ENCODE results near the gene STPG2. TPM values are rescaled to one million over a fixed set of nuclear protein-coding genes. Genes with fewer than 3 reads are reported as not detected.

The STPG2 gene
- total and polyA plus RNA-seq, 10 donors = 0.03 to 2.0 (median 0.67) TPM; not detected in 1

GRCh38 chr4:97605932-97606331, 537.3 kb downstream of the STPG2 start:
- no peaks in the 10 kb centered on the region for H3K36me3 ChIP-seq
- H3K9me3 ChIP-seq = peaks cover 0 to under 1% (median 0%) of the 10 kb centered on the region in 8 donors
- no peak for TF ChIP-seq CTCF (IDR thresholded peaks at IDR 0.05 in 8 of 11, conservative IDR thresholded peaks at IDR 0.05 in 3 of 11)
- no peak for DNase-seq
- no peak overlapping the region for H3K4me3 ChIP-seq
- H3K4me1 ChIP-seq = no peaks in the 10 kb centered on the region
- no peaks in the 10 kb centered on the region for H3K27me3 ChIP-seq (replicated peaks in 1 of 7)
- intact Hi-C loops (cut with DNase I; ENCODE audit: low total_unique reads) = no loop called here
- no peak overlapping the region for H3K27ac ChIP-seq
- WGBS, 5 donors = 1 to 6% (median 3%) methylated on average over 2 of the region's 2 CpGs

GRCh38 chr4:97593248-97593647, 550.0 kb downstream of the STPG2 start:
- no peak for TF ChIP-seq CTCF (IDR thresholded peaks at IDR 0.05 in 8 of 11, conservative IDR thresholded peaks at IDR 0.05 in 3 of 11)
- no peak for TF ChIP-seq POLR2A (IDR thresholded peaks at IDR 0.05)
- no peak for TF ChIP-seq POLR2AphosphoS5 (IDR thresholded peaks at IDR 0.05)
- 87 to 96% (median 94%) methylated on average over 9 of the region's 9 CpGs for WGBS, 5 donors
- no peaks in the 10 kb centered on the region for H3K36me3 ChIP-seq
- intact Hi-C loops (cut with DNase I; ENCODE audit: low total_unique reads) = no loop called here
- no peak overlapping the region for H3K4me3 ChIP-seq
- no peak overlapping the region for H3K27ac ChIP-seq
- H3K9me3 ChIP-seq = peaks cover 0 to 44% (median 22%) of the 10 kb centered on the region in 8 donors
- H3K4me1 ChIP-seq = no peaks in the 10 kb centered on the region
- H3K27me3 ChIP-seq (replicated peaks in 1 of 7) = no peaks in the 10 kb centered on the region
- DNase-seq = peak; percentile 48

GRCh38 chr4:97590266-97590665, 553.0 kb downstream of the STPG2 start:
- intact Hi-C loops (cut with DNase I; ENCODE audit: low total_unique reads) = no loop called here
- H3K27me3 ChIP-seq (replicated peaks in 1 of 7) = no peaks in the 10 kb centered on the region
- TF ChIP-seq CTCF (IDR thresholded peaks at IDR 0.05 in 8 of 11, conservative IDR thresholded peaks at IDR 0.05 in 3 of 11) = no peak
- no peak for TF ChIP-seq POLR2AphosphoS5 (IDR thresholded peaks at IDR 0.05)
- TF ChIP-seq POLR2A (IDR thresholded peaks at IDR 0.05) = no peak
- no peaks in the 10 kb centered on the region for H3K36me3 ChIP-seq
- peaks cover 0 to 24% (median 15%) of the 10 kb centered on the region in 8 donors for H3K9me3 ChIP-seq
- WGBS, 5 donors = 74 to 90% (median 78%) methylated on average over 4 of the region's 4 CpGs
- no peaks in the 10 kb centered on the region for H3K4me1 ChIP-seq
- H3K4me3 ChIP-seq = no peak overlapping the region
- no peak for DNase-seq
- no peak overlapping the region for H3K27ac ChIP-seq

DNA sequence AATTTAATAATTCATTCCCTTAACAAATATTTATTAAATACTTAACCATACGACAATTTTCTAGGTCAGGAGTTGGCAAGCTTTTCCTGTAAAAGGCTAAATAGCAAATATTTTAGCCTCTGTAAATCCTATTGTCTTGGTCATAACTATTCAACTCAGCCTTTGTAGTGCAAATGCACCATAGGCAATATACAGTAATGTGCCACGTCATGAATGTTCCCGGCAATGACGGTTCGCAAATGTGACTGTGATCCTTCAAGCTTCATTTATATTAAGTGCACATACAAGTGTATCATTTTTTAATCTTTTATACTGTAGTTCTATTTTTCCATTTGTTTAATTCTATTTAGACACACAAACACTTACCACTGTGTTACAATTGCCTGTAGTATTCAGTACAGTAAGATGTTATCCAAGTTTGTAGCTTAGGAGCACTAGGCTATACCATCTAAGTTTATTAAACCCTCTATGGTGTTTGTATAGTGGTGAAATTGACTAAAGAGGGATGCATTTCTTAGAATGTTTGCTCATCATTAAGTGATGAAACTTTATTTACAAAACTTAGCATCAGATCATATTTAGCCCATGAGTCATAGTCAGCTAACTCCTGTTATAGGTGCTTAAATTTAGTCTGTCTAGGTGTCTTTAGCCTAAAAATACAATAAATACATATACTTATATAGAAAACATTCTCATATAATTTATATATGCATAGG, 553.6 kb downstream of the STPG2 start:
- no peak for DNase-seq
- intact Hi-C loops (cut with DNase I; ENCODE audit: low total_unique reads) = no loop called here
- H3K4me3 ChIP-seq = no peak overlapping the region
- TF ChIP-seq POLR2A (IDR thresholded peaks at IDR 0.05) (no peak), CTCF (IDR thresholded peaks at IDR 0.05 in 8 of 11, conservative IDR thresholded peaks at IDR 0.05 in 3 of 11) (no peak), POLR2AphosphoS5 (IDR thresholded peaks at IDR 0.05) (no peak)
- peaks cover 0 to 24% (median 13%) of the 10 kb centered on the region in 8 donors for H3K9me3 ChIP-seq
- no peaks in the 10 kb centered on the region for H3K4me1 ChIP-seq
- WGBS, 5 donors = 87 to 97% (median 91%) methylated on average over 5 of the region's 5 CpGs
- H3K27ac ChIP-seq = no peak overlapping the region
- H3K36me3 ChIP-seq = no peaks in the 10 kb centered on the region
- no peaks in the 10 kb centered on the region for H3K27me3 ChIP-seq (replicated peaks in 1 of 7)

Measured in spleen (tissue), 11 donors.